ENCODE measurements around the gene PGBD1. TPM values are rescaled to one million over a fixed set of nuclear protein-coding genes. Genes with fewer than 3 reads are reported as not detected.

Gene PGBD1
- total RNA-seq, 1 experiment from 2014 or later: 3.6 TPM

GRCh38 chr6:28291573-28291972 is 10.2 kb downstream of the PGBD1 start:
- no peaks in the 10 kb centered on the region for H3K79me2 ChIP-seq (ENCODE audit: low read depth)
- no peak for DNase-seq
- intact Hi-C loops (cut with micrococcal nuclease; ENCODE audit: unreplicated experiment): no loop called here
- H3F3A ChIP-seq (ENCODE audit: insufficient read depth, low read depth): no peaks in the 10 kb centered on the region
- TF ChIP-seq, protein P1, sequence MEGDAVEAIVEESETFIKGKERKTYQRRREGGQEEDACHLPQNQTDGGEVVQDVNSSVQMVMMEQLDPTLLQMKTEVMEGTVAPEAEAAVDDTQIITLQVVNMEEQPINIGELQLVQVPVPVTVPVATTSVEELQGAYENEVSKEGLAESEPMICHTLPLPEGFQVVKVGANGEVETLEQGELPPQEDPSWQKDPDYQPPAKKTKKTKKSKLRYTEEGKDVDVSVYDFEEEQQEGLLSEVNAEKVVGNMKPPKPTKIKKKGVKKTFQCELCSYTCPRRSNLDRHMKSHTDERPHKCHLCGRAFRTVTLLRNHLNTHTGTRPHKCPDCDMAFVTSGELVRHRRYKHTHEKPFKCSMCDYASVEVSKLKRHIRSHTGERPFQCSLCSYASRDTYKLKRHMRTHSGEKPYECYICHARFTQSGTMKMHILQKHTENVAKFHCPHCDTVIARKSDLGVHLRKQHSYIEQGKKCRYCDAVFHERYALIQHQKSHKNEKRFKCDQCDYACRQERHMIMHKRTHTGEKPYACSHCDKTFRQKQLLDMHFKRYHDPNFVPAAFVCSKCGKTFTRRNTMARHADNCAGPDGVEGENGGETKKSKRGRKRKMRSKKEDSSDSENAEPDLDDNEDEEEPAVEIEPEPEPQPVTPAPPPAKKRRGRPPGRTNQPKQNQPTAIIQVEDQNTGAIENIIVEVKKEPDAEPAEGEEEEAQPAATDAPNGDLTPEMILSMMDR (conservative IDR thresholded peaks at IDR 0.05): no peak
- TF ChIP-seq EZH2 (IDR thresholded peaks at IDR 0.05; ENCODE audit: low read depth): no peak
- H3K4me3 ChIP-seq: no peak overlapping the region
- no peaks in the 10 kb centered on the region for H3K36me3 ChIP-seq (ENCODE audit: low read depth)
- no peaks in the 10 kb centered on the region for H3K27me3 ChIP-seq (ENCODE audit: insufficient read depth, low read depth)
- no peak overlapping the region for H3K27ac ChIP-seq
- H3K4me2 ChIP-seq: no peak overlapping the region
- no TSS peak for BruUV-seq (replicated peaks)
- no peak overlapping the region for H2AFZ ChIP-seq
- H3K9me2 ChIP-seq (ENCODE audit: insufficient read depth): no peaks in the 10 kb centered on the region
- no peaks in the 10 kb centered on the region for H4K20me1 ChIP-seq (ENCODE audit: insufficient read depth)
- H3K9me3 ChIP-seq (ENCODE audit: insufficient read depth, low read depth): 0 out of 2 replicates have a peak, but pooled peaks cover 7% of the 10 kb centered on the region
- H3K4me1 ChIP-seq (replicated peaks; ENCODE audit: insufficient read depth): no peaks in the 10 kb centered on the region
- ChIA-PET CTCF (interaction anchor here (0.7 kb wide), 1 partner anchor 860 kb away, joined by 5 read pairs; no protein-coding TSS in a partner anchor), POLR2A (ENCODE audit: unreplicated experiment) (no interaction called here)

DNA sequence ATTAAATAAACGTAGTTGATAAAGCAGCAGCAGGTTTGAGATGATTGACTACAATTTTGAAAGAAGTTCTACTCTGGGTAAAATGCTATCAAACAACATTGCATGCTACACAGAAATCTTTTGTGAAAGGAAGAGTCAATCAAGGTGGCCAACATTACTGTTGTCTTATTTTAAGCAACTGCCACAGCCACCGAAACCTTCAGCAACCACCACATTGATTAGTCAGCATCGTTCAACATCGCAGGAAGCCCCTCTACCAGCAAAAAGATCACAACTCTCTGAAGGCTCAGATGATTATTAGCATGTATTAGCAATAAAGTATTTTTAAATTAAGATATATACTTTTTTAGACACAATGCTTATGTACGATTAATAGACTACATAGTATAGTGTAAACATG is 14.0 kb downstream of the PGBD1 start:
- no peak overlapping the region for H3K27ac ChIP-seq
- no peaks in the 10 kb centered on the region for H3K9me2 ChIP-seq (ENCODE audit: insufficient read depth)
- no peak overlapping the region for H3K4me2 ChIP-seq
- 0 out of 2 replicates have a peak, but pooled peaks cover 7% of the 10 kb centered on the region for H3K9me3 ChIP-seq (ENCODE audit: insufficient read depth, low read depth)
- H2AFZ ChIP-seq: no peak overlapping the region
- H3F3A ChIP-seq (ENCODE audit: insufficient read depth, low read depth): no peaks in the 10 kb centered on the region
- H4K20me1 ChIP-seq (ENCODE audit: insufficient read depth): no peaks in the 10 kb centered on the region
- no peak overlapping the region for H3K4me3 ChIP-seq
- H3K27me3 ChIP-seq (ENCODE audit: insufficient read depth, low read depth): no peaks in the 10 kb centered on the region
- H3K79me2 ChIP-seq (ENCODE audit: low read depth): no peaks in the 10 kb centered on the region
- ChIA-PET POLR2A (ENCODE audit: unreplicated experiment) (no interaction called here), CTCF (no interaction called here)
- H3K36me3 ChIP-seq (ENCODE audit: low read depth): no peaks in the 10 kb centered on the region
- intact Hi-C loops (cut with micrococcal nuclease; ENCODE audit: unreplicated experiment): no loop called here
- no peak for DNase-seq
- TF ChIP-seq, protein P1 (conservative IDR thresholded peaks at IDR 0.05): no peak
- TF ChIP-seq EZH2 (IDR thresholded peaks at IDR 0.05; ENCODE audit: low read depth): no peak
- H3K4me1 ChIP-seq (replicated peaks; ENCODE audit: insufficient read depth): no peaks in the 10 kb centered on the region
- BruUV-seq (replicated peaks): no TSS peak

GRCh38 chr6:28296520-28297060 is 15.2 kb downstream of the PGBD1 start:
- BruUV-seq (replicated peaks): no TSS peak
- H3K79me2 ChIP-seq (ENCODE audit: low read depth): no peaks in the 10 kb centered on the region
- DNase-seq: no peak

More at GRCh38 chr6:28296520-28297060, 15.2 kb downstream of the PGBD1 start:
- Histone ChIP-seq H3K4me3 (no peak overlapping the region), H3K4me2 (no peak overlapping the region), H3K36me3 (ENCODE audit: low read depth) (no peaks in the 10 kb centered on the region), H3K4me1 (replicated peaks; ENCODE audit: insufficient read depth) (no peaks in the 10 kb centered on the region), H2AFZ (no peak overlapping the region), H4K20me1 (ENCODE audit: insufficient read depth) (no peaks in the 10 kb centered on the region), H3K9me3 (ENCODE audit: insufficient read depth, low read depth) (0 out of 2 replicates have a peak, but pooled peaks cover 5% of the 10 kb centered on the region), H3F3A (ENCODE audit: insufficient read depth, low read depth) (no peaks in the 10 kb centered on the region), H3K27me3 (ENCODE audit: insufficient read depth, low read depth) (no peaks in the 10 kb centered on the region), H3K9me2 (ENCODE audit: insufficient read depth) (no peaks in the 10 kb centered on the region), H3K27ac (no peak overlapping the region)
- intact Hi-C loops (cut with micrococcal nuclease; ENCODE audit: unreplicated experiment): no loop called here
- CTCF ChIA-PET: no interaction called here
- TF ChIP-seq EZH2 (IDR thresholded peaks at IDR 0.05; ENCODE audit: low read depth): no peak
- TF ChIP-seq, protein P1 (conservative IDR thresholded peaks at IDR 0.05): no peak
- POLR2A ChIA-PET (ENCODE audit: unreplicated experiment): no interaction called here

Data from PC-9 (cell line).